Cardiac fibroblast (primary cell): ENCODE results near the gene NDUFB5.

ENCODE experiments used
- DNase-seq, 2 donors: peaks; one replicate each; pipeline versions ENCODE4 v3.0.0 to v3.0.0-alpha.2; 2010; ENCODE audit warnings: low read depth in 2 of 2
- H3K4me3 ChIP-seq, 2 donors: replicated peaks in 1 of 2; 1 replicate in 1 of 2; 2 replicates in 1 of 2; pipeline ENCODE4 v1.5.1; 2011; ENCODE audit warnings: low read depth in 2 of 2, low read length in 2 of 2, mild to moderate bottlenecking in 2 of 2, moderate library complexity in 1 of 2
- TF ChIP-seq, protein P1 (sequence below): IDR thresholded peaks from one replicate; pipeline ENCODE4 v1.5.1; 2011; ENCODE audit warnings: low read depth, mild to moderate bottlenecking, low read length, inconsistent platforms

The NDUFB5 gene

DNA sequence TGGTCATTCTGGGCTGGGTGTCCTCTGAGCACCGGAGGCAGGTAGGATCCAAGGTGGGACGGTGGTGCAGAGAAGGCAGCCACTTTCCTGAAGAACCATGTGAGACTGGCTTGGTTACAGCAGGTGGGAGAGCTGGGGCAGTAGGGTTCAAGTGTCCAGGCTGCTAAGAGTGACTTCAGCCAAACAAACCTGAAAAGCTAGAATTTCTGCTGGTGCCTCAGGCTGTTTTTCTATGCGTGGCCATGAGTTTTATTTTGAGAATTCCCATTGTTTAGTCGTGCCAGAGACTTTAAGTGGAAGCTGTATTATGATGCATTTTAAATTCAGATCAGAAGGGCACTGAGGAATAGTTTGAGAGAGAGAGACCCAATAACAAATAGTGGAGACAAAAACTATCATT is 68.3 kb downstream of the NDUFB5 start:
- TF ChIP-seq, protein P1, sequence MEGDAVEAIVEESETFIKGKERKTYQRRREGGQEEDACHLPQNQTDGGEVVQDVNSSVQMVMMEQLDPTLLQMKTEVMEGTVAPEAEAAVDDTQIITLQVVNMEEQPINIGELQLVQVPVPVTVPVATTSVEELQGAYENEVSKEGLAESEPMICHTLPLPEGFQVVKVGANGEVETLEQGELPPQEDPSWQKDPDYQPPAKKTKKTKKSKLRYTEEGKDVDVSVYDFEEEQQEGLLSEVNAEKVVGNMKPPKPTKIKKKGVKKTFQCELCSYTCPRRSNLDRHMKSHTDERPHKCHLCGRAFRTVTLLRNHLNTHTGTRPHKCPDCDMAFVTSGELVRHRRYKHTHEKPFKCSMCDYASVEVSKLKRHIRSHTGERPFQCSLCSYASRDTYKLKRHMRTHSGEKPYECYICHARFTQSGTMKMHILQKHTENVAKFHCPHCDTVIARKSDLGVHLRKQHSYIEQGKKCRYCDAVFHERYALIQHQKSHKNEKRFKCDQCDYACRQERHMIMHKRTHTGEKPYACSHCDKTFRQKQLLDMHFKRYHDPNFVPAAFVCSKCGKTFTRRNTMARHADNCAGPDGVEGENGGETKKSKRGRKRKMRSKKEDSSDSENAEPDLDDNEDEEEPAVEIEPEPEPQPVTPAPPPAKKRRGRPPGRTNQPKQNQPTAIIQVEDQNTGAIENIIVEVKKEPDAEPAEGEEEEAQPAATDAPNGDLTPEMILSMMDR, result no peak

DNA sequence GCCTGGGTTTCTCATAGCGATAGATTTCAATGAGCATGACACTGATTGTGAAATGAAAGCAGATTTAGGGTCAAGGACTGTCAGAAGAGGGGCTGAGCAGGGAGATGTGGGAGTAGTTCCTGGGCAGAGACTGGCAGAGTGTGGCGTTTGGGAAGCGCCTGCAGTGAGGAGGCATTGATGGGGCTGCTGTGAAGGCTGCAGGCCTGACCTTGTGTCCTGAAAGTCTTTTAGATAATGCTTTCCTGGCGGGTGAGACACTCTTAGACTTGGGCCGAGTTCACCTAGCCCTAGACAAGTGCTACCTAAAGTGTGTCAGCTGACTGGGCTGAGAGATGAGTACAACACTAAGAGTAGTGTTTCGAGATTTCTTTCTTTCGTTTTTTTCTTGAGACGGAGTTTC is 68.9 kb downstream of the NDUFB5 start:
- DNase-seq, result no peak
- TF ChIP-seq, protein P1, result no peak
- no peak overlapping the region for H3K4me3 ChIP-seq

More for the DNA sequence above, 68.3 kb downstream of the NDUFB5 start:
- H3K4me3 ChIP-seq, result no peak overlapping the region
- no peak for DNase-seq

DNA sequence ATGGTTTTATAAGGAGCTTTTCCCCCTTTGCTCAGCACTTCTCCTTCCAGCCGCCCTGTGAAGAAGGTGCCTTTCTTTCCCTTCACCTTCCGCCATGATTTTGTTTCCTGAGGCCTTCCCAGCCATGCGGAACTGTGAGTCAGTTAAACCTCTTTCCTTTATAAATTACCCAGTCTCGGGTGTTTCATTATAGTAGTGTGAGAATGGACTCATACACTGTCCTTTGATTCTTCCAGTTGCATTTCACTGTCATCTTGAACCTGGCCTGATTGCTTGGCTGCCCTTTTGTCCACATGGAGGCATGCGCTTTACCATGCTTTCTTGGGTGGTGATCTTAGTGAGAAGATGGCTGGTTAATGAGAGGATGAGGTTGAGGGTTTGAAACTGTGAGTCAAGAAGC is 71.5 kb downstream of the NDUFB5 start:
- DNase-seq, result no peak
- no peak overlapping the region for H3K4me3 ChIP-seq
- TF ChIP-seq, protein P1, result no peak
